Kidney (tissue), 14 donors: ENCODE measurements around the gene L3MBTL4. TPM values are rescaled to one million over a fixed set of nuclear protein-coding genes. Genes with fewer than 3 reads are reported as not detected.

Experiments used
- DNase-seq, 5 donors: peaks; one replicate each; pipeline ENCODE4 v3.0.0-alpha.2; 2013 to 2020
- FAIRE-seq: peaks from 2 replicates; lab custom pipeline; 2012; peaks lifted over from hg19 to GRCh38; lab: Jason Lieb, UNC
- H3K27ac ChIP-seq, 2 donors: one replicate each; pipeline ENCODE4 v1.7.0; 2013; ENCODE audit warnings: low read depth in 2 of 2, low read length in 2 of 2, inconsistent platforms in 1 of 2
- H3K27me3 ChIP-seq: one replicate; pipeline ENCODE4 v1.7.1; 2013; ENCODE audit warnings: low read length, inconsistent platforms; ENCODE audit not compliant: control insufficient read depth, insufficient read depth
- H3K36me3 ChIP-seq, 3 donors: one replicate each; pipeline versions ENCODE4 v1.7.0 to v1.7.1; 2013; ENCODE audit warnings: low read length in 3 of 3, control low read depth in 1 of 3, inconsistent platforms in 1 of 3; ENCODE audit not compliant: insufficient read depth in 3 of 3, control insufficient read depth in 2 of 3
- H3K4me1 ChIP-seq, 3 donors: one replicate each; pipeline versions ENCODE4 v1.7.0 to v1.7.1; 2013; ENCODE audit warnings: low read length in 3 of 3, inconsistent platforms in 1 of 3, low read depth in 1 of 3; ENCODE audit not compliant: control insufficient read depth in 2 of 3, insufficient read depth in 2 of 3
- H3K4me3 ChIP-seq, 3 donors: one replicate each; pipeline versions ENCODE4 v1.7.0 to v1.8.1; 2013; ENCODE audit warnings: low read length in 3 of 3, control low read depth in 1 of 3, inconsistent platforms in 1 of 3
- H3K9ac ChIP-seq, 3 donors: one replicate each; pipeline versions ENCODE4 v1.7.0 to v1.7.1; 2013; ENCODE audit warnings: low read length in 3 of 3, control low read depth in 1 of 3, inconsistent platforms in 1 of 3
- H3K9me3 ChIP-seq, 3 donors: one replicate each; pipeline versions ENCODE4 v1.7.0 to v1.7.1; 2013; ENCODE audit warnings: low read length in 3 of 3, control low read depth in 1 of 3, inconsistent platforms in 1 of 3; ENCODE audit not compliant: control insufficient read depth in 2 of 3, insufficient read depth in 1 of 3
- intact Hi-C: fragments of 100-400 bp; cut with DNase I; formaldehyde crosslinking; loops from one replicate; pipeline ENCODE4 v1.11.1; 2022
- polyA plus RNA-seq: library from polyadenylated mRNA; stranded (reverse); fragments of 350-450 nt; fragmentation: Illumina TruSeq; extraction: RNeasy Lipid Tissue Mini Kit (QIAGEN cat#74804); gene quantifications from one replicate; pipeline ENCODE4 v1.2.3, GENCODE V29; 2014; ENCODE audit warnings: low read depth, low replicate concordance; ENCODE audit not compliant: insufficient read depth
- total RNA-seq: library from RNA; stranded (reverse); fragmentation: NEBNext Ultra II Directional; extraction: Animal tissue kit (Norgen Biotek cat#: 25700); gene quantifications from one replicate; pipeline ENCODE4 v1.2.1, GENCODE V29; 2021
- TF ChIP-seq, protein P1 (sequence below): IDR thresholded peaks from 3 replicates; pipeline ENCODE4 v1.5.1; 2012; ENCODE audit warnings: mild to moderate bottlenecking, moderate library complexity, borderline replicate concordance; ENCODE audit not compliant: insufficient read depth; ENCODE audit errors: extremely low read depth
- donor health status: control.
- donor health status: control.
- donor health status: control.
- donor health status: control.
- donor health status: control.
- donor health status: DM: yes; HTN: yes; CAD: no.
- donor health status: Normal renal cell carcinoma (clear cell type).

The L3MBTL4 gene
- total and polyA plus RNA-seq, 2 donors from 2014 or later = 3.9 to 15.2 TPM

- TF ChIP-seq, protein P1, sequence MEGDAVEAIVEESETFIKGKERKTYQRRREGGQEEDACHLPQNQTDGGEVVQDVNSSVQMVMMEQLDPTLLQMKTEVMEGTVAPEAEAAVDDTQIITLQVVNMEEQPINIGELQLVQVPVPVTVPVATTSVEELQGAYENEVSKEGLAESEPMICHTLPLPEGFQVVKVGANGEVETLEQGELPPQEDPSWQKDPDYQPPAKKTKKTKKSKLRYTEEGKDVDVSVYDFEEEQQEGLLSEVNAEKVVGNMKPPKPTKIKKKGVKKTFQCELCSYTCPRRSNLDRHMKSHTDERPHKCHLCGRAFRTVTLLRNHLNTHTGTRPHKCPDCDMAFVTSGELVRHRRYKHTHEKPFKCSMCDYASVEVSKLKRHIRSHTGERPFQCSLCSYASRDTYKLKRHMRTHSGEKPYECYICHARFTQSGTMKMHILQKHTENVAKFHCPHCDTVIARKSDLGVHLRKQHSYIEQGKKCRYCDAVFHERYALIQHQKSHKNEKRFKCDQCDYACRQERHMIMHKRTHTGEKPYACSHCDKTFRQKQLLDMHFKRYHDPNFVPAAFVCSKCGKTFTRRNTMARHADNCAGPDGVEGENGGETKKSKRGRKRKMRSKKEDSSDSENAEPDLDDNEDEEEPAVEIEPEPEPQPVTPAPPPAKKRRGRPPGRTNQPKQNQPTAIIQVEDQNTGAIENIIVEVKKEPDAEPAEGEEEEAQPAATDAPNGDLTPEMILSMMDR = no peak
- Histone ChIP-seq H3K4me1 (peaks cover 0 to 6% (median 0%) of the 10 kb centered on the region in 3 donors), H3K9me3 (no peaks in the 10 kb centered on the region), H3K36me3 (no peaks in the 10 kb centered on the region), H3K27ac (no peak overlapping the region), H3K9ac (no peak overlapping the region), H3K4me3 (no peak overlapping the region), H3K27me3 (no peaks in the 10 kb centered on the region)
- no peak for DNase-seq
- no peak for FAIRE-seq
- intact Hi-C loops = no loop called here
Measured at GRCh38 chr18:6286585-6286984, 128.1 kb downstream of the L3MBTL4 start.

DNA sequence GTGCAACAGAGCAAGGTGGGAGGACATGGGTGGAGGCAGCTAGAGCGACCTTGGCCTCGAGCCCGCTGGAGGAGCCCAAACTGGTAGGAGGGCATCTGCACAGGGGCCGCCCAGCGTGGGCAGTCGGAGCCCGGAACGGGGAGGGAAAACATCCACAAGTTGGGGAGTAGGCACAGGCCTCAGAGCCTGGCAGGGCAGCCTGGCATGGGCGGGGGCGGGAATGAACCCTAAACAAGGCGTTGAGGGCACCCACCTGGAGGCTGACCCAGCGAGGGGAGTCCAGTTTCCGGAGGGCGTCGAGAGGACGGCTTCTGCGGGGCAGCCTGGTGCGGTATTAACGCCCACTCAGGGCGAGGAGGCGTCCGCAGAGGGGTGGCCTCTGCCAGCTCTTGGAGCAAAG, 129.9 kb downstream of the L3MBTL4 start:
- Histone ChIP-seq H3K9ac (no peak overlapping the region), H3K27ac (no peak overlapping the region), H3K36me3 (no peaks in the 10 kb centered on the region), H3K27me3 (no peaks in the 10 kb centered on the region), H3K4me1 (peaks cover 0 to 6% (median 0%) of the 10 kb centered on the region in 3 donors), H3K9me3 (no peaks in the 10 kb centered on the region), H3K4me3 (no peak overlapping the region)
- TF ChIP-seq, protein P1 = no peak
- FAIRE-seq (no peak), DNase-seq (peak in 1 of 5 donors; percentile 65)
- intact Hi-C loops = no loop called here

- TF ChIP-seq, protein P1 = no peak
- Histone ChIP-seq H3K27ac (no peak overlapping the region), H3K36me3 (no peaks in the 10 kb centered on the region), H3K9me3 (no peaks in the 10 kb centered on the region), H3K4me1 (peaks cover 0 to 6% (median 0%) of the 10 kb centered on the region in 3 donors), H3K4me3 (no peak overlapping the region), H3K27me3 (no peaks in the 10 kb centered on the region), H3K9ac (no peak overlapping the region)
- intact Hi-C loops = no loop called here
- FAIRE-seq (no peak), DNase-seq (peak in 1 of 5 donors; percentile 62)
Measured at GRCh38 chr18:6284300-6284699, 130.4 kb downstream of the L3MBTL4 start.

GRCh38 chr18:6281874-6282273, 132.8 kb downstream of the L3MBTL4 start:
- TF ChIP-seq, protein P1 = no peak
- H3K27ac ChIP-seq = no peak overlapping the region
- H3K9me3 ChIP-seq = no peaks in the 10 kb centered on the region
- no peaks in the 10 kb centered on the region for H3K27me3 ChIP-seq
- intact Hi-C loops = no loop called here
- no peak overlapping the region for H3K4me3 ChIP-seq
- no peak for FAIRE-seq
- H3K9ac ChIP-seq = no peak overlapping the region
- DNase-seq = peak in 1 of 5 donors; percentile 7
- H3K36me3 ChIP-seq = no peaks in the 10 kb centered on the region
- H3K4me1 ChIP-seq = peaks cover 0 to 6% (median 0%) of the 10 kb centered on the region in 3 donors
